GM21381 (cell line): ENCODE measurements around the gene MBD3.
"Not testable (repeated sequence)": the region's sequence is repeated elsewhere in the genome, so short reads cannot be mapped to it uniquely, and the experiment has no call there.

ENCODE experiments used
- ATAC-seq: cut with Tn5 transposase; IDR thresholded peaks from one replicate; pipeline ENCODE4 v1.9.1; 2021; ENCODE audit warnings: mild to moderate bottlenecking, moderate library complexity; ENCODE audit not compliant: unreplicated experiment

Gene MBD3

GRCh38 chr19:1551068-1552040 is 41.3 kb downstream of the MBD3 start:
- no peak for ATAC-seq

DNA sequence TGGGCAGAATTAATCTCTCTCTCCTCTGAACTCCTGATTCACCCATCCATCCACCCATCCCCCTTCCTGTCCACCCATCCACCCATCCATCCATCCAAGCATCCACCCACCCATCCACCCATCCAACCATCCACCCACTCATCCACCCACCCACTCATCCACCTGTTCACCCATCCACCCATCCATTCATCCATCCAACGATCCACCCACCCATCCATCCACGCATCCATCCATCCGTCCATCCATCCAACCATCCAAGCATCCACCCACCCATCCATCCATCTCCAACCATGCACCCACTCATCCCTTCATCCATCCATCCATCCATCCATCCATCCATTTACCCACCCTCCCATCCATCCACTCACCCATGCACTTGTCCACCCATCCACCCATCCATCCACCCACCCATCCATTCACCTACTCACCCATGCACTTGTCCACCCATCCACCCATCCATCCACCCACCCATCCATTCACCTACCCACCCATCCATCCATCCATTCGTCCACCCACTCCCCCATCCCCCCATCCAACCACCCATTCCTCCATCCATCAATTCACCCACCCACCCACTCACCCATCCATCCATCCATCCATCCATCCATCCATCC is 43.2 kb downstream of the MBD3 start:
- no peak for ATAC-seq

DNA sequence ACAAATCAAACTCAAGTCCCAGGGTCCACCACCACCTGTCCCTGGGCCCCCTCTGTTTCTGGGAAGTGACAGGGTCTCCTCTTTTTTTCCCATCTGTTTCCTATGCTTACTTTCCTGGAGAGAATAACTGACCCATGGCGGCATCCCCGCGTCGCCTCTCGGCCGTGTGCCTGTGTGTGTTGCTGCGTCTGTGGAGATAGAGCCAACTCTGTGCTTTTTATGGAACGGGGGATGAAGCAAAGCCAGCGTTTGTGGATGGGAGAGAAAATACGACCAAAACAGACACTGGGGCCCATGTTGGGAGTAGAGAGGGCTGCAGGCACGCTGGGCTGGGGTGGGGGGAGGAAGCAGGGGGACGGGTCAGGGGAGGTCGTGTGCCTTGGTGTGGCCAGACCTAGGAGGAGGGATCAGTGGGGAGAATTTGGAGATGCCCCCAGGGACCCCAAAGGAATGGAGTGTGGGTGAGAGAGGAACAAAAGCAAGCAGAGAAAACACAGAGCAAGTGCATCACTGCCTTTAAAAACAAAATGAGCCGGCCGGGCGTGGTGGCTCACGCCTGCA is 52.2 kb downstream of the MBD3 start:
- ATAC-seq: no peak

GRCh38 chr19:1539749-1540148 is 52.9 kb downstream of the MBD3 start:
- ATAC-seq: not testable (repeated sequence)

GRCh38 chr19:1538978-1539377 is 53.7 kb downstream of the MBD3 start:
- no peak for ATAC-seq

- not testable (repeated sequence) for ATAC-seq
Measured at GRCh38 chr19:1535699-1536098, 57.0 kb downstream of the MBD3 start.

DNA sequence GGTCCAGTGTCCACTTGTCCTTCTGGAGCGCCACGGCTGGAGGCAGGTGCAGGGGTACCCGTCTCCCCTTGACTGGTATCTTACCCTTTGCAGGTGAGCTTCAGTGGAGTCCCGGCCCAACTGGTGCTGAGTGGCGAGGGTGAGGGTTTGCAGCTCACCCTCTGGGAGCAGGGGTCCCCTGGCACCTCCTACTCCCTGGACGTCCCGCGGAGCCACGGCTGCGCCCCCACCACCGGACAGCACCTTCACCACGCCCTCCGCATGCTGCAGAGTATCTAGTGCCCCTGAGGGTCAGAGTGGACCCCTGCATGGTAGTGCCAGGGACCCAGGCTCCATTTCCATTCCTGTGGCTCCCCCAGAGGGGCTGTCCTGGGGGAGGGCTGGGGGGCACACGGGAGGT is 57.7 kb downstream of the MBD3 start:
- ATAC-seq: no peak

DNA sequence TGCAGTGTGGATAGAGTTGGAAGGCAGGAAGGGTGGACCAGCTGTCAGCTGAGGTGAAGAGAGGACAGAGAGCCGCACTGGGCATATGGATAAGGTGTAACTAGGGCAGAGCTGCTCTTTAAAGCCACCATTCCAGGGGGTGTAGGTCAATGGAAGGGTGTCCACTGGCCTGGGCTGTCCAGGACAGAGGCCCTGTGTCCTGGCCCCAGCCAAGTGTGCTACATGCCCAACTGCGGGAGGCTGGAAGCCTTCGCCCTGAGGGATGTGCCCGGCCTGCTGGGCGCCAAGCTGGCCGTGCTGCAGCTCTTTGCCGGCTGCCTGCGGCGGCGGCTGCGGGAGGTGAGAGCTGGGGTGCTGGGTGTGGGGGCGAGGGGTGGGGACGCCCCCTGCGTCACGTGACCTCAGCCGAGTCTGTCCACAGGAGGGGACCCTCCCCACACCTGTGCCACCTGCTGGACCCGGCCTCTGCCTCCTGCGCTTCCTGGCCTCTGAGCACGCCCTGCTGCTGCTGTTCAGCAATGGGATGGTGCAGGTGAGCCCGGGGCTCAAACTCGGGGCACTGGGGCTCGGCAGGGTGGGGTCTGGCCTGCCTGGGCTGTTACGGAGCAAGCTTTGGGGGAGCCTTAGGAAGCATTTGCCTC is 59.0 kb downstream of the MBD3 start:
- no peak for ATAC-seq

DNA sequence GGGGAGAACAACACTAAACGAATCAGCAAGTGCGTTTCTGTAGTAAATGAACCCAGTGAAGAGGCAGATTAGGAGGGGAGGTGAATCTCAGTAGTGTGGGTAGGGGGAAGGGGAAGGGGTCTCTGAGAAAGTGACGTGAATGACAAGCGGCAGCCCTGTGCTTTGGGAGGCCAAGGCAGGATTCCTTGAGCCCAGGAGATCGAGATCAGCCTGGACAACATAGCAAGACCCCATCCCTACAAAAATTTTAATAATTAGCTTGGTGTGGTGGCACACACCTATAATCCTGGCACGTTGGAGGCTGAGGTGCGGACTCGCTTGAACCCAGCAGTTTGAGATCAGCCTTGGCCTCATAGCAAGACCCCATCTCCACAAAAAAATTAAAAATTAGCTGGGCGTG is 60.7 kb downstream of the MBD3 start:
- ATAC-seq: no peak

- no peak for ATAC-seq
Measured at GRCh38 chr19:1531587-1531986, 61.1 kb downstream of the MBD3 start.

DNA sequence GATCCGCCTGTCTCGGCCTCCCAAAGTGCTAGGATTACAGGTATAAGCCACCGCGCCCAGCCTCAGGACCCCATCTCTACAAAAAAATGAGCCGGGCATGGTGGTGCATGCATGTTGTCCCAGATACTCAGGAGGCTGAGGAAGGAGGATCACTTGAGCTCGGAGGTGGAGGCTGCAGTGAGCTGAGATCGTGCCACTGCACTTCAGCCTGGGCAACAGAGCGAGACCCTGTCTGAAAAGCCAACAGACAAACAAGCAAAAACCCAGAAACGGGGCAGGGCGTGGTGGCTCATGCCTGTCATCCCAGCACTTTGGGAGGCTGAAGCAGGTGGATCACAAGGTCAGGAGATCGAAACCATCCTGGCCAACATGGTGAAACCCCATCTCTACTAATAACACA is 61.8 kb downstream of the MBD3 start:
- not testable (repeated sequence) for ATAC-seq

- no peak for ATAC-seq
Measured at GRCh38 chr19:1529430-1529816, 63.2 kb downstream of the MBD3 start.

DNA sequence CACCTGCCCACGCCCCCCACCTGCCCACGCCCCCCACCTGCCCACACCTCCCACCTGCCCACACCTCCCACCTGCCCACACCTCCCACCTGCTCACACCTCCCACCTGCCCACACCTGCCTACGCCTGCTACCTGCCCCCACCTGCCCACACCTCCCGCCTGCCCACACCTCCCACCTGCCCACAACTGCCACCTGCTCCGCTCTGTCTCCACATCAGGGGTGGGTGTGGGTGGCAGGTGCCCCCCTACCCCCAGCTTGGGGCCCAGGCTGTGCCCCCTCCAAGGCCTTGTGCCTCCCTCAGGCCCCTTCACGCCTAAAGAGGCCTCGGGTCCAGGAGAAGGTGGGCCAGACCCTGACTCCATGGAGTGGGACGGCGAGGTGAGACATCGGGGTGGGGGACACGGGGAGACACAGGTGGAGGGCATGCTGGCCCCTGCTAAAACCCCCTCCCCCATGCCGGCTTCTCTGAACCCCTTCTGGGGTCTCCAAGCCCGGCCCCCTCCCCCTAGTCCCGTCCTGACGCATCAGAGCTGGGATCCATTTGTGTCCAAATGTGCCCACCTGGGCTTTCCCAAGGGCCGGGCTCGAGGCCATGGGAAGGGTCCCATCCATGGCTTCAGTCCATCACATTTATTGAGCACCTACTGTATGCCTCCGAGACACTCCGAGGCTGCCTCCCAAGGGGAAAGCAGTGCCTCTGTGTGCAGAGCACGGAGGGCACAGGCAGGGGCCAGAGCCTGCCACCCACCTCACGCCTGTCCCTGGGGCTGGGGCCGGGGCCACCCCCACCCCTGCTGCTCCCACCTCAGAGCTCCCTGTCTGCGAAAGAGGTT is 63.9 kb downstream of the MBD3 start:
- ATAC-seq: no peak

DNA sequence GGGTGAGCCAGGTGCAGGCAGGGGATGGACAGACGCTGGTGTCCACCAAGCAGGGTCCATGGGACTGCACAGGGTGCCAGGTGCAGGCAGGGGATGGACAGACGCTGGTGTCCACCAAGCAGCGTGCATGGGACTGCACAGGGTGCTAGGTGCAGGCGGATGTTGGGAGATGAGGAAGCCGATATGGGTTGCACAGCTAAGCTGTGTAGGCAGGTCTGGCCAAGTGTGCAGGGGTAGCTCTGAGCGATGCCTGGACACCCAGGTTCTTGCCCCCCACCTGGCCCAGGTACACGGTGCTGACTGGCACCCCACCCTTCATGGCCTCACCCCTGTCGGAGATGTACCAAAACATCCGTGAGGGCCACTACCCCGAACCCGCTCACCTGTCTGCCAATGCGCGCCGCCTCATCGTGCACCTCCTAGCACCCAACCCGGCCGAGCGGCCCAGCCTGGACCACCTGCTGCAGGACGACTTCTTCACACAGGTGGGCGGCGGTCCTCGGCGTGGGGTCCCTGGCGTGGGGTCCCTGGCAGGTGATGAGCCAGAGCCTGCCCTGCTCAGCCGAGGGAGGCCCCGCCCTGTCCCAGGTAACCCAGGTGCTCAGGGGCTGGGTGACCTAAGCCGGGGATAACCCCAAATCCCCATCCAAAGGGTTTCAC is 64.9 kb downstream of the MBD3 start:
- ATAC-seq: no peak

GRCh38 chr19:1526979-1527649 is 65.6 kb downstream of the MBD3 start:
- no peak for ATAC-seq

DNA sequence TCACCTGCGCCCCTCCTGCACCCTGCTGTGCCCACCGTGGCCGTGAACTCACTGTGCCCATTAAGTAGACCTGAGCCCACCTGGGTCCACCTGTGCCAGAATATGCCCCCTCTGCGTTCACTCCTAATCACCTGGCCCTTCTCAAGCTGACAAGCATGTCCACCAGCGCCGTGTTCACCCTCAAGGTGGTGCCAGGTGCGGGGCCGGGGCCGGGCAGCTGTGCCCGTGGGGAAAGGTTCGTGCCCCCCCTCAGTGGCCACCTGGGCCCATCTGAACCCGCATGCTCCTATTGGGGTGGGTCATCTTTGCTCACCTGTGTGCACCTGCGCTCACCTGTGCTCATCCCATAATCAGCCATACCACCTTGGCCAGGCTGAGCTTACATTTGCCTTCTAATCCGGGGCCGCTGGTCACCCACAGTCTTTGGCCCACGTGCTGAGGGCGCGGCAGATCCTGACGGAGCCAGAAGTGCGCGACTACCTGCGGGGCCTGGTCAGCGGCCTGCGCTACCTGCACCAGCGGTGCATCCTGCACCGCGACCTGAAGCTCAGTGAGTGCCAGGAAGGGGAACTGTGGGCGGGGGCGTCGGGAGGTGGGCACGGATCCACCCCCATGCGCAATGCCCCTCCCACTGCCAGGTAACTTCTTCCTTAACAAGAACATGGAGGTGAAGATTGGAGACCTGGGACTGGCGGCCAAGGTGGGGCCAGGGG is 66.4 kb downstream of the MBD3 start:
- no peak for ATAC-seq

DNA sequence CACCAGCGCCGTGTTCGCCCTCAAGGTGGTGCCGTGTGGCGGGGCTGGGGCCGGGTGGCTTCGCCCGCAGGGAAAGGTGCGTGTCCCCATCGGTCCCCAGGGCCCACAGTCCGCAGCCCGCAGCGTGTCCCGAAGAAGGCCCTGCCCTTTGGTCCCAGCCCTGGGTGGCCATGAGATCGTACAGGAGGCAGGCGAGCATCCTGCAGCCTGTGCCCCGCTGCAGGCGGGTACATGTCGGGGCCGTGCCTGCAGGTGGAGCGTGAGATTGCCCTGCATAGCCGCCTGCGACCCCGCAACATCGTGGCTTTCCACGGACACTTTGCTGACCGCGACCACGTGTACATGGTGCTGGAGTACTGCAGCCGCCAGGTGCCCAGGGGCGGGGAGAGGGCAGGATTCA is 67.3 kb downstream of the MBD3 start:
- ATAC-seq: no peak

GRCh38 chr19:1524972-1525325 is 67.7 kb downstream of the MBD3 start:
- no peak for ATAC-seq
